GM12878 (cell line): ENCODE data around the gene PPME1. TPM values are rescaled to one million over a fixed set of nuclear protein-coding genes. Genes with fewer than 3 reads are reported as not detected.
A peak's percentile ranks its signal among the peaks of the same experiment; 100 is the strongest.

ENCODE experiments used
- BHLHE40 ChIP-seq, 2 experiments: fragments of 450-650 bp in 1 of 2; IDR thresholded peaks; 2 replicates each; pipeline ENCODE4 v1.6.1; 2011 to 2017; ENCODE audit warnings: low read depth in 2 of 2, borderline replicate concordance in 1 of 2, improper control_type of control experiment in 1 of 2, low read length in 1 of 2, mild to moderate bottlenecking in 1 of 2
- DPF2 ChIP-seq: fragments of 450-650 bp; IDR thresholded peaks from 2 replicates; pipeline ENCODE4 v1.6.1; 2017; ENCODE audit warnings: mild to moderate bottlenecking
- GATAD2B ChIP-seq: fragments of 450-650 bp; conservative IDR thresholded peaks from 2 replicates; pipeline ENCODE4 v1.6.1; 2017; ENCODE audit warnings: low read depth, mild to moderate bottlenecking, moderate library complexity
- IKZF1 ChIP-seq: fragments of 450-650 bp; conservative IDR thresholded peaks from 2 replicates; pipeline ENCODE4 v1.6.1; 2017; ENCODE audit warnings: antibody characterized with exemption, mild to moderate bottlenecking
- IKZF2 ChIP-seq, 2 experiments: fragments of 450-650 bp; IDR thresholded peaks; 2 replicates each; pipeline ENCODE4 v1.6.1; 2017; ENCODE audit warnings: mild to moderate bottlenecking in 2 of 2, moderate library complexity in 2 of 2
- IRF4 ChIP-seq: IDR thresholded peaks from 2 replicates; pipeline ENCODE4 v1.6.1; 2011; ENCODE audit warnings: low read depth, low read length
- JUNB ChIP-seq: IDR thresholded peaks from 2 replicates; pipeline ENCODE4 v1.6.1; 2016; ENCODE audit warnings: antibody characterized with exemption, mild to moderate bottlenecking
- MYB ChIP-seq: fragments of 150-350 bp; IDR thresholded peaks from 2 replicates; pipeline ENCODE4 v1.6.1; 2014; ENCODE audit warnings: mild to moderate bottlenecking, low read depth, low read length, borderline replicate concordance
- NFXL1 ChIP-seq: fragments of 450-650 bp; IDR thresholded peaks from 2 replicates; pipeline ENCODE4 v1.6.1; 2017; ENCODE audit warnings: antibody characterized with exemption, mild to moderate bottlenecking, borderline replicate concordance
- NFYB ChIP-seq: IDR thresholded peaks from 2 replicates; pipeline ENCODE4 v1.6.1; 2011; ENCODE audit warnings: low read depth, mild to moderate bottlenecking, low read length, improper control_type of control experiment, moderate library complexity; ENCODE audit not compliant: insufficient read depth
- SP1 ChIP-seq: IDR thresholded peaks from one replicate; pipeline ENCODE4 v1.6.1; 2011; ENCODE audit warnings: low read depth, low read length
- TCF12 ChIP-seq: IDR thresholded peaks from 2 replicates; pipeline ENCODE4 v1.6.1; 2011; ENCODE audit warnings: low read depth, mild to moderate bottlenecking, low read length
- YY1 ChIP-seq: IDR thresholded peaks from 2 replicates; pipeline ENCODE4 v1.6.1; 2011; ENCODE audit warnings: low read depth, mild to moderate bottlenecking, low read length
- ZNF24 ChIP-seq: fragments of 450-650 bp; IDR thresholded peaks from 2 replicates; pipeline ENCODE4 v1.6.1; 2017; ENCODE audit warnings: antibody characterized with exemption, mild to moderate bottlenecking
- polyA plus RNA-seq, 11 experiments: library from polyadenylated mRNA; depleted of rRNA in 4 of 11; unstranded in 6 of 11; stranded (reverse) in 5 of 11; fragments of >200 nt; fragmentation: Nextera tagmentation in 4 of 11; fragmentation: Illumina TruSeq in 1 of 11; extraction: Ambion mirVana in 4 of 11; extraction: Trizol in 1 of 11; gene quantifications; 1 replicate in 1 of 11; 2 replicates in 10 of 11; pipeline versions ENCODE4 v1.2.1 to v1.2.3, GENCODE V29; 2011 to 2016; ENCODE audit warnings: inconsistent platforms in 2 of 11, missing spikeins in 2 of 11, low read depth in 1 of 11
- total RNA-seq, 4 experiments: library from RNA; depleted of rRNA in 3 of 4; stranded (reverse); fragments of >200 nt in 3 of 4; fragmentation: Illumina TruSeq in 1 of 4; extraction: Trizol in 1 of 4; gene quantifications; 2 replicates each; pipeline versions ENCODE4 v1.2.1 to v1.2.3, GENCODE V29; 2013 to 2021
- TF ChIP-seq, protein P1 (sequence below): fragments of 450-650 bp; IDR thresholded peaks from 2 replicates; pipeline ENCODE4 v1.6.1; 2017; ENCODE audit warnings: borderline replicate concordance
- TF ChIP-seq, protein P2 (sequence below): IDR thresholded peaks from 2 replicates; pipeline ENCODE4 v1.6.1; 2012; ENCODE audit warnings: low read depth, low read length, improper control_type of control experiment
- TF ChIP-seq, protein P3 (sequence below): IDR thresholded peaks from 2 replicates; pipeline ENCODE4 v1.6.1; 2012; ENCODE audit warnings: low read depth, low read length, improper control_type of control experiment
- TF ChIP-seq, protein P4 (sequence below): fragments of 450-650 bp; IDR thresholded peaks from 2 replicates; pipeline ENCODE4 v1.6.1; 2016; ENCODE audit warnings: mild to moderate bottlenecking

The PPME1 gene
- total and polyA plus RNA-seq, 10 of the 15 experiments (the other 5 are each of a cell fraction or from before 2014, with no cell fraction given) = 3.1 to 51.4 (median 20.8) TPM

DNA sequence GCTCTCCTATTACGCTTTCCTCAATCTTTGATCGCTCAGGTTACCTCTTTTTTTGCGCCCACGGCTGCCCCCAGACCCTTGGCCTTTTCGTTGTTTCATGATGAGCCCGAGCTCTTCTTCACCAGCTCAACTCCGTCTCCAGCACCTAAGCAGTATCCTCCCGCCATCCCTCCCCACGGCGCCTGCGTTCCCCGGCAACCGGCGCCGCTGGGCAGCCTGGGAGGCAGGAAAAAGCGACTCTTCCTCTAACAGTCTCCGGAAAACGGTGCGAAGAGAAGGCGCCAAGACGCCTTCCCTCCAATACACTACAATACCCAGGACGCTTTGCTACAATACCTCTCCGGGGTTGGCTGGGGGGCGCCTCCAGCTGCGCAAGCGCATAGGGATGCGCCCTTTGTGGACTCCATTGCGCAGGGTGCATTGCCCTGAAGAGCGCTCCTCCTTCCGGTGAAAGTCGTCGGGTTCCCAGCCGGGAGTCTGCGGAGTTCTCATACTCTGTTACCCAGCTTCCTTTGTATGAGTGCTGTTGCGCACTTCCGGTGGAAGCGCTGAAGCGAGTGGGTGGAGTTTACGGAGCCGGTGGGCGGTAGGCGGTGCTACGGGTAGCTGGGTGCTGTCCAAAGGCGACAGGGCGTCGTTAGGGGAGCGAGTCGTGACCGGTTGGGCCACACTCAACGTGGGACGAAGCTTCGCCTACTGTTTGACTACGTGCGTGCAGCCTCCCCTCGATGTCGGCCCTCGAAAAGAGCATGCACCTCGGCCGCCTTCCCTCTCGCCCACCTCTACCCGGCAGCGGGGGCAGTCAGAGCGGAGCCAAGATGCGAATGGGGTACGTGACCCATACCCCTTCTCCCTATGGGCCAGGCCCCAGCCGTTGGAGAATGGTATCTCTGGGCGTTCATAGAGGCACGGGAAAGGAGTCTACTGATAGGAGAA is at the start of gene PPME1, which contains the start of gene C2CD3 (continued):
- TF ChIP-seq, protein P1, sequence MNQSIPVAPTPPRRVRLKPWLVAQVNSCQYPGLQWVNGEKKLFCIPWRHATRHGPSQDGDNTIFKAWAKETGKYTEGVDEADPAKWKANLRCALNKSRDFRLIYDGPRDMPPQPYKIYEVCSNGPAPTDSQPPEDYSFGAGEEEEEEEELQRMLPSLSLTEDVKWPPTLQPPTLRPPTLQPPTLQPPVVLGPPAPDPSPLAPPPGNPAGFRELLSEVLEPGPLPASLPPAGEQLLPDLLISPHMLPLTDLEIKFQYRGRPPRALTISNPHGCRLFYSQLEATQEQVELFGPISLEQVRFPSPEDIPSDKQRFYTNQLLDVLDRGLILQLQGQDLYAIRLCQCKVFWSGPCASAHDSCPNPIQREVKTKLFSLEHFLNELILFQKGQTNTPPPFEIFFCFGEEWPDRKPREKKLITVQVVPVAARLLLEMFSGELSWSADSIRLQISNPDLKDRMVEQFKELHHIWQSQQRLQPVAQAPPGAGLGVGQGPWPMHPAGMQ = no peak
- TF ChIP-seq, protein P2, sequence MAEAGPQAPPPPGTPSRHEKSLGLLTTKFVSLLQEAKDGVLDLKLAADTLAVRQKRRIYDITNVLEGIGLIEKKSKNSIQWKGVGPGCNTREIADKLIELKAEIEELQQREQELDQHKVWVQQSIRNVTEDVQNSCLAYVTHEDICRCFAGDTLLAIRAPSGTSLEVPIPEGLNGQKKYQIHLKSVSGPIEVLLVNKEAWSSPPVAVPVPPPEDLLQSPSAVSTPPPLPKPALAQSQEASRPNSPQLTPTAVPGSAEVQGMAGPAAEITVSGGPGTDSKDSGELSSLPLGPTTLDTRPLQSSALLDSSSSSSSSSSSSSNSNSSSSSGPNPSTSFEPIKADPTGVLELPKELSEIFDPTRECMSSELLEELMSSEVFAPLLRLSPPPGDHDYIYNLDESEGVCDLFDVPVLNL = peak; percentile 63
- TF ChIP-seq NFYB = peak; percentile 47; the same call in 1 of the 2 replicates
- TF ChIP-seq IRF4 = 0 out of 2 replicates have a peak, but pooled peaks have one; percentile 14
- TF ChIP-seq, protein P3, sequence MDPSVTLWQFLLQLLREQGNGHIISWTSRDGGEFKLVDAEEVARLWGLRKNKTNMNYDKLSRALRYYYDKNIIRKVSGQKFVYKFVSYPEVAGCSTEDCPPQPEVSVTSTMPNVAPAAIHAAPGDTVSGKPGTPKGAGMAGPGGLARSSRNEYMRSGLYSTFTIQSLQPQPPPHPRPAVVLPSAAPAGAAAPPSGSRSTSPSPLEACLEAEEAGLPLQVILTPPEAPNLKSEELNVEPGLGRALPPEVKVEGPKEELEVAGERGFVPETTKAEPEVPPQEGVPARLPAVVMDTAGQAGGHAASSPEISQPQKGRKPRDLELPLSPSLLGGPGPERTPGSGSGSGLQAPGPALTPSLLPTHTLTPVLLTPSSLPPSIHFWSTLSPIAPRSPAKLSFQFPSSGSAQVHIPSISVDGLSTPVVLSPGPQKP = peak; percentile 80
- no peak for TF ChIP-seq ZNF24
- peak; percentile 65 for TF ChIP-seq SP1
- TF ChIP-seq TCF12 = peak; percentile 35; the same call in 1 of the 2 replicates
- TF ChIP-seq, protein P4, sequence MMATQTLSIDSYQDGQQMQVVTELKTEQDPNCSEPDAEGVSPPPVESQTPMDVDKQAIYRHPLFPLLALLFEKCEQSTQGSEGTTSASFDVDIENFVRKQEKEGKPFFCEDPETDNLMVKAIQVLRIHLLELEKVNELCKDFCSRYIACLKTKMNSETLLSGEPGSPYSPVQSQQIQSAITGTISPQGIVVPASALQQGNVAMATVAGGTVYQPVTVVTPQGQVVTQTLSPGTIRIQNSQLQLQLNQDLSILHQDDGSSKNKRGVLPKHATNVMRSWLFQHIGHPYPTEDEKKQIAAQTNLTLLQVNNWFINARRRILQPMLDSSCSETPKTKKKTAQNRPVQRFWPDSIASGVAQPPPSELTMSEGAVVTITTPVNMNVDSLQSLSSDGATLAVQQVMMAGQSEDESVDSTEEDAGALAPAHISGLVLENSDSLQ = peak; percentile 68
- TF ChIP-seq DPF2 = no peak
- peak in 1 of 2 experiments; percentile 65; a peak in 1 of 4 replicates for TF ChIP-seq BHLHE40 (IDR thresholded peaks at IDR 0.05; ENCODE audit: borderline replicate concordance in 1 of 2, low read depth in 2 of 2, low read length in 1 of 2)
- TF ChIP-seq MYB = no peak
- peak; percentile 33 to 56 for TF ChIP-seq IKZF2 (IDR thresholded peaks at IDR 0.05)
- TF ChIP-seq IKZF1 = peak; percentile 99
- TF ChIP-seq GATAD2B = peak; percentile 23; the same call in 1 of the 2 replicates
- no peak for TF ChIP-seq JUNB
- peak; percentile 84 for TF ChIP-seq YY1
- TF ChIP-seq NFXL1 = no peak
